Measurements from ENCODE around the gene ARAP1. TPM values are rescaled to one million over a fixed set of nuclear protein-coding genes. Genes with fewer than 3 reads are reported as not detected.

The ARAP1 gene
- total RNA-seq, 1 experiment from 2014 or later, result 53.0 TPM

GRCh38 chr11:72762641-72763304, 10.6 kb upstream of the ARAP1 start:
- Mint-ChIP-seq H3K4me3 (ENCODE audit: low read depth, unreplicated experiment) (no peak overlapping the region), H3K27ac (ENCODE audit: unreplicated experiment) (no peak overlapping the region), H3K36me3 (ENCODE audit: insufficient read depth, unreplicated experiment) (peaks cover 4% of the 10 kb centered on the region), H3K9me3 (ENCODE audit: low read depth, unreplicated experiment) (no peaks in the 10 kb centered on the region), H3K4me1 (ENCODE audit: low read depth, unreplicated experiment) (peaks cover 8% of the 10 kb centered on the region), H3K27me3 (ENCODE audit: unreplicated experiment) (no peaks in the 10 kb centered on the region)
- CTCF ChIA-PET, result no interaction called here
- no TSS peak for BruUV-seq (replicated peaks)
- DNase-seq, result no peak
- TF ChIP-seq, protein P1, sequence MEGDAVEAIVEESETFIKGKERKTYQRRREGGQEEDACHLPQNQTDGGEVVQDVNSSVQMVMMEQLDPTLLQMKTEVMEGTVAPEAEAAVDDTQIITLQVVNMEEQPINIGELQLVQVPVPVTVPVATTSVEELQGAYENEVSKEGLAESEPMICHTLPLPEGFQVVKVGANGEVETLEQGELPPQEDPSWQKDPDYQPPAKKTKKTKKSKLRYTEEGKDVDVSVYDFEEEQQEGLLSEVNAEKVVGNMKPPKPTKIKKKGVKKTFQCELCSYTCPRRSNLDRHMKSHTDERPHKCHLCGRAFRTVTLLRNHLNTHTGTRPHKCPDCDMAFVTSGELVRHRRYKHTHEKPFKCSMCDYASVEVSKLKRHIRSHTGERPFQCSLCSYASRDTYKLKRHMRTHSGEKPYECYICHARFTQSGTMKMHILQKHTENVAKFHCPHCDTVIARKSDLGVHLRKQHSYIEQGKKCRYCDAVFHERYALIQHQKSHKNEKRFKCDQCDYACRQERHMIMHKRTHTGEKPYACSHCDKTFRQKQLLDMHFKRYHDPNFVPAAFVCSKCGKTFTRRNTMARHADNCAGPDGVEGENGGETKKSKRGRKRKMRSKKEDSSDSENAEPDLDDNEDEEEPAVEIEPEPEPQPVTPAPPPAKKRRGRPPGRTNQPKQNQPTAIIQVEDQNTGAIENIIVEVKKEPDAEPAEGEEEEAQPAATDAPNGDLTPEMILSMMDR (IDR thresholded peaks at IDR 0.05; ENCODE audit: unreplicated experiment), result no peak
- intact Hi-C loops (cut with micrococcal nuclease; ENCODE audit: unreplicated experiment), result no loop called here

- no peak overlapping the region for H3K27ac Mint-ChIP-seq (ENCODE audit: unreplicated experiment)
- BruUV-seq (replicated peaks), result no TSS peak
- H3K9me3 Mint-ChIP-seq (ENCODE audit: low read depth, unreplicated experiment), result no peaks in the 10 kb centered on the region
- no peak for DNase-seq
- intact Hi-C loops (cut with micrococcal nuclease; ENCODE audit: unreplicated experiment), result no loop called here
- TF ChIP-seq, protein P1 (IDR thresholded peaks at IDR 0.05; ENCODE audit: unreplicated experiment), result no peak
- CTCF ChIA-PET, result interaction anchor here (0.7 kb wide), 1 partner anchor 52 kb away, joined by 9 read pairs; no protein-coding TSS in a partner anchor
- H3K4me3 Mint-ChIP-seq (ENCODE audit: low read depth, unreplicated experiment), result no peak overlapping the region
- no peaks in the 10 kb centered on the region for H3K27me3 Mint-ChIP-seq (ENCODE audit: unreplicated experiment)
- peaks cover 11% of the 10 kb centered on the region for H3K36me3 Mint-ChIP-seq (ENCODE audit: insufficient read depth, unreplicated experiment)
- peaks cover 8% of the 10 kb centered on the region for H3K4me1 Mint-ChIP-seq (ENCODE audit: low read depth, unreplicated experiment)
Measured at GRCh38 chr11:72760539-72761405, 8.6 kb upstream of the ARAP1 start.

GRCh38 chr11:72759468-72759985, 7.3 kb upstream of the ARAP1 start:
- DNase-seq, result no peak
- no peaks in the 10 kb centered on the region for H3K9me3 Mint-ChIP-seq (ENCODE audit: low read depth, unreplicated experiment)
- intact Hi-C loops (cut with micrococcal nuclease; ENCODE audit: unreplicated experiment), result no loop called here
- CTCF ChIA-PET, result no interaction called here
- TF ChIP-seq, protein P1 (IDR thresholded peaks at IDR 0.05; ENCODE audit: unreplicated experiment), result no peak
- peaks cover 8% of the 10 kb centered on the region for H3K4me1 Mint-ChIP-seq (ENCODE audit: low read depth, unreplicated experiment)
- H3K4me3 Mint-ChIP-seq (ENCODE audit: low read depth, unreplicated experiment), result no peak overlapping the region
- BruUV-seq (replicated peaks), result no TSS peak
- no peaks in the 10 kb centered on the region for H3K27me3 Mint-ChIP-seq (ENCODE audit: unreplicated experiment)
- H3K36me3 Mint-ChIP-seq (ENCODE audit: insufficient read depth, unreplicated experiment), result peaks cover 15% of the 10 kb centered on the region
- no peak overlapping the region for H3K27ac Mint-ChIP-seq (ENCODE audit: unreplicated experiment)

DNA sequence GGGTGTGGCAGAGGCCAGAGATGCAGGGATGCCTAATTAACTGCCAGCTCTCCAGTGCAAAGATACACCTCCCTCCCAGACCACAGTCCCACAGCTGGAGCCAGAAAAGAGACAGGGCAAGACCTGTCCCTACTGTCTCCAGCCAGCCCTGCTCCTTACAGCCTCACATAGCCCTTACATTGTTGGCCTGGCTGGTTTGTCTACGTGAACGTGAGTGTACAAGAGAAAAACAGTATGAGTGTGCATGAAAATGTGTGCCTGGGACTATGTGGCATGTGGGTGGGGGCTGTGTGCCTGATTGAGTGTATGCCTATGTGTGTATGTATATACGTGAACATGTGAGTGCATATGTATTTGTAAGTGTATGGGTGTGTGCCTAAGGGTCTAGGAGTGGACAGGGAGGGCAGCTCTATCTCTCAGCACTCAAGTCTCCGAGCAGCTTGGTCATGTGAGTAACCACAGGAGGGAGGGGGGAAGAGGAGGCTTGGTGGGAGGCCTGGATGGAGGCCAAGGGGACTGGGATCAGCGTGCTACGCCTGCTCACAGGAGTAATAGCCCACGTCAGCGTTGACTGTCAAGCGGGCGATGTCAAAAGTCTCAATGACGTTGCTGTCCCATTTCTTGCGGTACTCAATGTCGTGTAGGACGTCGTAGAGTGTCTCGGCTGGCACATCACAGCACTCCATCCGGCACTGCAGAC, 6.6 kb upstream of the ARAP1 start:
- H3K36me3 Mint-ChIP-seq (ENCODE audit: insufficient read depth, unreplicated experiment), result peaks cover 20% of the 10 kb centered on the region
- intact Hi-C loops (cut with micrococcal nuclease; ENCODE audit: unreplicated experiment), result no loop called here
- CTCF ChIA-PET, result no interaction called here
- no peak overlapping the region for H3K27ac Mint-ChIP-seq (ENCODE audit: unreplicated experiment)
- H3K4me3 Mint-ChIP-seq (ENCODE audit: low read depth, unreplicated experiment), result no peak overlapping the region
- H3K4me1 Mint-ChIP-seq (ENCODE audit: low read depth, unreplicated experiment), result peaks cover 8% of the 10 kb centered on the region
- no peak for DNase-seq
- TF ChIP-seq, protein P1 (IDR thresholded peaks at IDR 0.05; ENCODE audit: unreplicated experiment), result no peak
- BruUV-seq (replicated peaks), result no TSS peak
- no peaks in the 10 kb centered on the region for H3K9me3 Mint-ChIP-seq (ENCODE audit: low read depth, unreplicated experiment)
- H3K27me3 Mint-ChIP-seq (ENCODE audit: unreplicated experiment), result no peaks in the 10 kb centered on the region
